B cell (primary cell): ENCODE data around the gene ENO3. TPM values are rescaled to one million over a fixed set of nuclear protein-coding genes. Genes with fewer than 3 reads are reported as not detected.

Experiments
- polyA plus RNA-seq: library from polyadenylated mRNA; depleted of rRNA; stranded (reverse); fragments of >200 nt; gene quantifications from 2 replicates; pipeline ENCODE4 v1.2.3, GENCODE V29; 2012
- small RNA-seq: library from RNA; depleted of rRNA; stranded (forward); fragments of <200 nt; gene quantifications from one replicate; pipeline ENCODE3, GENCODE V24; 2012; ENCODE audit warnings: low replicate concordance, low read depth; ENCODE audit not compliant: insufficient read length
- total RNA-seq, 2 donors: library from RNA; stranded (reverse); fragments of 120-200 nt in 1 of 2; gene quantifications; 1 replicate in 1 of 2; 2 replicates in 1 of 2; pipeline versions ENCODE4 v1.2.3 to v1.2.4, GENCODE V29; 2013 to 2022

Gene ENO3
- total and polyA plus RNA-seq, 2 donors (not counting 1 experiment from before 2014, with no cell fraction given) = 34.8 to 50.1 TPM

Small RNA genes lying within 50 kb of the gene (small RNA-seq; reads per million reads assigned to genes)
- gene MIR6864 (not detected), gene MIR6865 (not detected)

Other genes starting within 250 kb of the ENO3 start
- 71.8 and 80.9 TPM in 2 replicates for gene PELP1, start 247.0 kb upstream of the ENO3 start, total RNA-seq
- gene PELP1, start 247.0 kb upstream of the ENO3 start, polyA plus RNA-seq = 34.9 and 46.1 TPM in 2 replicates
- 148 and 164 TPM in 2 replicates for gene ARRB2, start 240.5 kb upstream of the ENO3 start, total RNA-seq
- gene ARRB2, start 240.5 kb upstream of the ENO3 start, polyA plus RNA-seq = 86.8 and 111 TPM in 2 replicates
- gene MED11, start 219.7 kb upstream of the ENO3 start, total RNA-seq = 25.5 and 30.7 TPM in 2 replicates
- 25.3 and 49.1 TPM in 2 replicates for gene MED11, start 219.7 kb upstream of the ENO3 start, polyA plus RNA-seq
- gene ZMYND15, start 211.3 kb upstream of the ENO3 start, total RNA-seq = 2.1 and 2.5 TPM in 2 replicates
- gene ZMYND15, start 211.3 kb upstream of the ENO3 start, polyA plus RNA-seq = 0.72 and 0.82 TPM in 2 replicates
- 19.3 and 22.0 TPM in 2 replicates for gene CXCL16, start 211.2 kb upstream of the ENO3 start, total RNA-seq
- 10.9 and 13.8 TPM in 2 replicates for gene CXCL16, start 211.2 kb upstream of the ENO3 start, polyA plus RNA-seq
- gene TM4SF5, start 179.2 kb upstream of the ENO3 start, total RNA-seq = not detected in 2 replicates
- not detected in 2 replicates for gene TM4SF5, start 179.2 kb upstream of the ENO3 start, polyA plus RNA-seq
- gene VMO1, start 164.8 kb upstream of the ENO3 start, total RNA-seq = not detected in 2 replicates
- 0.57 TPM in 1 of 2 replicates, not detected in the other for gene VMO1, start 164.8 kb upstream of the ENO3 start, polyA plus RNA-seq
- gene GLTPD2, start 162.2 kb upstream of the ENO3 start, total RNA-seq = not detected in 2 replicates
- not detected in 2 replicates for gene GLTPD2, start 162.2 kb upstream of the ENO3 start, polyA plus RNA-seq
- gene PSMB6, start 155.0 kb upstream of the ENO3 start, total RNA-seq = 55.7 and 56.0 TPM in 2 replicates
- gene PSMB6, start 155.0 kb upstream of the ENO3 start, polyA plus RNA-seq = 65.2 and 73.2 TPM in 2 replicates
- gene PLD2, start 144.0 kb upstream of the ENO3 start, total RNA-seq = 69.2 and 72.1 TPM in 2 replicates
- 53.1 and 54.5 TPM in 2 replicates for gene PLD2, start 144.0 kb upstream of the ENO3 start, polyA plus RNA-seq
- 108 and 109 TPM in 2 replicates for gene MINK1, start 117.8 kb upstream of the ENO3 start, total RNA-seq
- 160 and 190 TPM in 2 replicates for gene MINK1, start 117.8 kb upstream of the ENO3 start, polyA plus RNA-seq
- gene C17orf107, start 51.6 kb upstream of the ENO3 start, total RNA-seq = 2.5 and 3.9 TPM in 2 replicates
- 4.6 and 9.4 TPM in 2 replicates for gene C17orf107, start 51.6 kb upstream of the ENO3 start, polyA plus RNA-seq
- 0.99 and 1.0 TPM in 2 replicates for gene CHRNE, start 48.0 kb upstream of the ENO3 start, total RNA-seq
- gene CHRNE, start 48.0 kb upstream of the ENO3 start, polyA plus RNA-seq = 3.0 and 4.7 TPM in 2 replicates
- not detected in 2 replicates for gene GP1BA, start 18.8 kb upstream of the ENO3 start, total RNA-seq
- gene GP1BA, start 18.8 kb upstream of the ENO3 start, polyA plus RNA-seq = 0.06 and 0.07 TPM in 2 replicates
- 32.3 and 42.7 TPM in 2 replicates for gene SLC25A11, start 11.1 kb upstream of the ENO3 start, total RNA-seq
- 26.1 and 44.4 TPM in 2 replicates for gene SLC25A11, start 11.1 kb upstream of the ENO3 start, polyA plus RNA-seq
- 131 and 143 TPM in 2 replicates for gene RNF167, start 10.9 kb upstream of the ENO3 start, total RNA-seq
- gene RNF167, start 10.9 kb upstream of the ENO3 start, polyA plus RNA-seq = 114 and 186 TPM in 2 replicates
- 307 and 330 TPM in 2 replicates for gene PFN1, start 2.6 kb upstream of the ENO3 start, total RNA-seq
- 609 and 618 TPM in 2 replicates for gene PFN1, start 2.6 kb upstream of the ENO3 start, polyA plus RNA-seq
- 52.5 and 53.6 TPM in 2 replicates for gene SPAG7, start 16.7 kb downstream of the ENO3 start, total RNA-seq
- gene SPAG7, start 16.7 kb downstream of the ENO3 start, polyA plus RNA-seq = 43.4 and 46.9 TPM in 2 replicates
- gene CAMTA2, start 36.6 kb downstream of the ENO3 start, total RNA-seq = 57.6 and 57.9 TPM in 2 replicates
- gene CAMTA2, start 36.6 kb downstream of the ENO3 start, polyA plus RNA-seq = 37.1 and 48.3 TPM in 2 replicates
- gene INCA1, start 46.4 kb downstream of the ENO3 start, total RNA-seq = 0.30 and 0.51 TPM in 2 replicates
- gene INCA1, start 46.4 kb downstream of the ENO3 start, polyA plus RNA-seq = 0.45 and 0.60 TPM in 2 replicates
- gene KIF1C, start 46.8 kb downstream of the ENO3 start, total RNA-seq = 29.6 and 41.5 TPM in 2 replicates
- gene KIF1C, start 46.8 kb downstream of the ENO3 start, polyA plus RNA-seq = 2.9 and 5.7 TPM in 2 replicates
- gene SLC52A1, start 84.3 kb downstream of the ENO3 start, total RNA-seq = not detected in 2 replicates
- not detected in 2 replicates for gene SLC52A1, start 84.3 kb downstream of the ENO3 start, polyA plus RNA-seq
- 15.8 and 16.2 TPM in 2 replicates for gene ZFP3, start 127.3 kb downstream of the ENO3 start, total RNA-seq
- gene ZFP3, start 127.3 kb downstream of the ENO3 start, polyA plus RNA-seq = 3.2 and 5.1 TPM in 2 replicates
- 17.4 and 19.3 TPM in 2 replicates for gene ZNF232, start 160.8 kb downstream of the ENO3 start, total RNA-seq
- gene ZNF232, start 160.8 kb downstream of the ENO3 start, polyA plus RNA-seq = 9.9 and 10.2 TPM in 2 replicates
- 0.47 and 0.61 TPM in 2 replicates for gene USP6, start 164.9 kb downstream of the ENO3 start, total RNA-seq
- gene USP6, start 164.9 kb downstream of the ENO3 start, polyA plus RNA-seq = 0.14 and 0.36 TPM in 2 replicates
- 36.2 and 38.9 TPM in 2 replicates for gene ZNF594, start 240.7 kb downstream of the ENO3 start, total RNA-seq
- gene ZNF594, start 240.7 kb downstream of the ENO3 start, polyA plus RNA-seq = 4.9 and 5.9 TPM in 2 replicates